T47D (cell line): ENCODE measurements around the gene LMX1B.
A peak's percentile ranks its signal among the peaks of the same experiment; 100 is the strongest.

ENCODE experiments used
- DNase-seq, 2 experiments: peaks; one replicate each; pipeline versions ENCODE4 v3.0.0 to v3.0.0-alpha.2; 2011 to 2012; ENCODE audit warnings: low read depth in 1 of 2, low spot score in 1 of 2
- JUND ChIP-seq: IDR thresholded peaks from 2 replicates; pipeline ENCODE4 v1.6.1; 2012; ENCODE audit warnings: low read depth
- in situ Hi-C: cut with HindIII; loops from 2 replicates; pipeline ENCODE4 v1.10.0; 2016; ENCODE audit warnings: low sequenced_read_pairs, low pct_unique_long_range_greater_than_20kb

The LMX1B gene

DNA sequence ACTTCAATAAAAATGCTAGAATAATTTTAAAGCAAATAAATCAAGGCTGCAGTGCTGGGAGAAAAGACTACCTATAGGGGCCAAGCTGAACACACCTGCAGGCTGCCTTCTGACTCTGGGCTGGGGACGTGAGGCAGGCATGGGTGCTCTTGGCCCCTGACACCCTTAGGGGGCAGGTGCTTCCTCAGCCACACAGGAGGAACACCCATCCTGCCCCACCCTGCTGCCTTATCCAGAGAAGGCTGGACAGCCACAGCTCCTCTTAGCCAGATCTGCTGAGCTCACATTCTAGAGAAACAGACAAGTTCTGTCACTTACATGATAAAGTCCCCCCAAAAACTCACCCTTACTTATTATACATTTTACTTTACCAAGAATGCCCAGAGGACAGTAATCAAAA is 6.6 kb upstream of the LMX1B start:
- DNase-seq: no peak
- TF ChIP-seq JUND: no peak
- in situ Hi-C loops: no loop called here

DNA sequence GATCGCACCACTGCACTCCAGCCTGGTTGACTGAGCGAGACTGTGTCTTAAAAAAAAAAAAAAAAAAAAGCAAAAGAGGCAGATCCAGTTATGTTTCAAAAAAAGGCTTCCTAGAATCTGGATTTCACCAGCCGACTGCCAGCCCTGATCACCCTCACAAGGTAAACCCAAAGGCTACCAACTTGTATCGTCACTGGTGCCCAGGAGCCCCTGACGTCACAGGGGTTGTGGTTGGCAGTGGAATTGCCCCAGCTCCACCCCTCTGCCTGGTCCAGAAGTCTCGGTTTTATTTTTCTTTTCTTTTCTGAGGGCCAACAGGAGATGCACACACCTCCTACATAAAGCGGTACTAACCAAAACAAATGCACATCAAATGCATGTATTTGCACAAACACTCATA is 6.0 kb upstream of the LMX1B start:
- in situ Hi-C loops: no loop called here
- no peak for DNase-seq
- no peak for TF ChIP-seq JUND

DNA sequence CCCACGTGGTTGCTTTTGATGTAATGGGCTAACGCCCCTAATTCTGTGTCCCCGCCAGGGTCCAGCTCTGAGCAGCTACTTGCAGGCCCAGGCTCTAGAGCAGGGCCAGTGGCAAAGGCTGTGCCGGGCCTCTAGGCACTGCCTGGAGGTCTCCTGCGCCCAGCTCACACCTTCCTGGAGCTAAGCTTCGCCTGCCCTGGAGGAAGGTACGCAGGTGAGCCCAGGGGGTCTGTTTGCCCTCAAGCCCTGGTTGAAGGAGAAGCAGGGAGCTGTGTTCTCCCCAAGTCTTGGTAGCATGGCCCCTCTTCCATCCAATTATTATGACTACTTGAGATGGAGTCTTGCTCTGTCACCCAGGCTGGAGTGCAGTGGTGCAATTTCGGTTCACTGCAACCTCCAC is 5.2 kb upstream of the LMX1B start:
- no peak for TF ChIP-seq JUND
- in situ Hi-C loops: no loop called here

DNA sequence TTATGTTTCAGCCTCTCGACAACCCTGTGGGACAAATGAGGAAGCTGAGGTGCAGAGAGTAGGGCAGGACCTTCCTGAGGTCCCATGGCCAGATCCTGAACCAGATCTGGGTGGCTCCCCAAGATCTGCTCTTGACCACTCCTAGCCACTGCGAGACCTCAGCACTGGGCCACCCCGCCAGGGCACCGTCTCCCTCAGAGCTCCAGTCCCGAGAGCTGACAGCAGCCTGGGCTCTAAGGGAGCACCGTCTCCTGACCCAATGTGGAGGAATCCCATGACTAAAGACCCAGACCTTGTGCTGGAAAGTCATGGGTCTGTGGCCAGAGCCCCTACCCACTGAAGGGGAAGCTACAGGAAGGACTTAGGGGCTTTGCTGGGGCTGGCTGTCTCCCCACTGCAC is 4.5 kb upstream of the LMX1B start:
- in situ Hi-C loops: no loop called here
- TF ChIP-seq JUND: no peak
- no peak for DNase-seq

More for the DNA sequence above, 5.2 kb upstream of the LMX1B start:
- DNase-seq: no peak

DNA sequence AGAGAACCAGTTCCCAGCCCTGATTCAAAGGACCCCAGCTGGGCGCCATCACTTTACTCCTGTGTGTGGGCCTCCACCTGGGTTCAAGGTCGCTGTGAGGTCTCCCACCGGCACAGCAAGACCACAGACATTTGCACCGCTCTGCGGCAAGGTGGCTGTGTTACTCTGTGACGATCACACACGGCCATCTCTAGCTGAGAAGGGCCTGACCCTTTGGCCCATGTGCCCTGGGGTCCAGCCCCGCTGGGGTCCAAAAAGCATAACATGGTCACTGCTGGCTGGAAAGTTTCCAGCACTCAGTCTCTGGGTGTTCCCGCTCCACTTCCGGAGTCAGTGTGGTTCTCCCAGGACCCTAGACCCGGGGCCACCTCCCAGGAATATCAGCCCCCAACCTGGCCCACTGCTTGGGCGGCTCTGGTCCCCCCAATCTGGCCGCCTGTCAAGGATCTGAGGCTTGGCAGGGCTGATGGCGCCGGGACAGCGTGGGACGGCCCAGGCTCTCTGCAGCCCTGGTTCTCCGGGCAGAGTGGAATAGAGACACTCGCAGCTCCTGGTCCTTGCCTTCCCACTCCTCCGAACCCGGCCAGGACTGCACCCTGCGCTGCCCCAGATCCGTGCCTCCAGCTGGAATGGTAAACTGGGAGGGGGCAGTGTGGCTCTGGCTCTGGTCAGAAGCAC is 3.9 kb upstream of the LMX1B start:
- in situ Hi-C loops: no loop called here
- no peak for TF ChIP-seq JUND
- no peak for DNase-seq

DNA sequence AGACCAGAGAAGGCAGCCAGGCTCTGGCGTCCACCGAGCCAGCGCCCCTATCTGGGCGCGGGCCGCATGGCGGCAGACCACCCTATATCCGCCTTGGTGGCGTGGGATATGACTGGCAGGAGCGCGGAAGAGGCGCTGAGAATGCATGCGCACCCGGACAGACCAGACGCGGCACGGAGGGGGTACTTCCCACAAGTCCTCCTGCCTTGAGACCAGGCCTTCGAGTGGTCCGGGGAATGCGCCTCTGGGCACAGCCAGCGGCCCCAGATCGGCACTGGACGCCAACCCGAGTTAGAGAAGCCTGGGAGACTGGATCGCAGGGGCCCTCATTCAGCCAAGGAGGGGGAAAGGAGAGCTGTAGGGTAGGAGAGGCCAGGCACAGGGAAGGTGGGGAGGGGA is 2.5 kb upstream of the LMX1B start:
- no peak for TF ChIP-seq JUND
- no peak for DNase-seq
- in situ Hi-C loops: no loop called here

DNA sequence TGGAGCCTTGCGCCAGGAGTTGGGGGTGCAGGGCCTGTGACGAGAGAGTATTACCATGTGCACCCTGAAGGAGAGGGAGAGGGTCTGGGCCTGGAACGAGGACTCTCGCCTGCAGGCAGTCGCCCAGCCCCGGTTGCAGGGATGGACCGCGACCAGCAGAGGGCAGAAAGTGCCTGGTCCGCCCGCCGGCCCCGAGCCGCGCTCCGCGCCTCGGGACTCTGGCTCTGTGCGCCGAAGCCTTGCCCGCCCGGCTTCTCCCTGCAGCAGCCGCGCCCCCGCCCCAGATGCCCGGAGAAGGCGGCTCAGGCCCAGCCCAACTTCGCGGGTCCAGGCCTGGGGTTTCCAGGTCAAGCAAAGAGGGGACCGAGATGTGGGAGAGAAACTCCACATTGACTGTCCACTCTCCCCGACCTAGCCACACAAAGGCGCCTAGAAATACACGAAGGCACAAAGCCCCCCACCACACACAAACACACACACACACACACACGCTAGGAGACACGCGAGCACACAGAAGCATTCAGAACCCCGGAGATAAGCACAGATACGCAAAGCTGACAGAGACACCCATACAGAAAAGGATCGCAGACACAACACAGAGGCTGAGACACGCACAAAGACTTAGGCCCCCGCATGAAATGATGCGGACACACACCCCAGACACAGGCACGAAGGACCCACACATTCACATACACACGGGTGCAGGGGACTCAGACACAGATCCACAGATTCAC is 2.0 kb upstream of the LMX1B start:
- DNase-seq: peak; percentile 79 to 97
- TF ChIP-seq JUND: no peak
- in situ Hi-C loops: no loop called here

DNA sequence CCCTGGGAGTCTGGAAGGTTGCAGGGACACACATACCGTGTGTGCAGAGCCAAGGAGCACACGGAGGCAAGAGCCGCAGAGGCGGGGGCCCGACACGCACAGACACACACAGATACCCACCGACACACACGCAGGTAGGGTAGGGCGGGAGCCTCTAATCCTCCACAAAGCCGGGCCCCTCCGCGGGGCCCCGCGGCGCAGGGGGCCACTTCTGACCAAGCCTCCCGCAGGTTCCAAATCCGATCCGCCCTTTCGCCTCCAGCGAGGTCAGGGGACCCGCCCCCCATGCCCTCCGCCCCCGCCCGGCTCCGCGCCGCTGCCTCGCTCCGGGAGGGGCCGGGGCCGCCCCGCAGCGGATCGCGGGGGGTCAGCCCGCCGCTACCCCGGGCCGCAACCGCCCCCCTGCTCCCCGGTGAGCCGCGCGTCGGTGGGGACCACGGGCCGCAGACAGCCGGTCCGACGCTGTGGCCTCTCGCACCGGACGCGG is 1.4 kb upstream of the LMX1B start:
- TF ChIP-seq JUND: no peak
- DNase-seq: peak in 1 of 2 experiments; percentile 32
- in situ Hi-C loops: no loop called here

DNA sequence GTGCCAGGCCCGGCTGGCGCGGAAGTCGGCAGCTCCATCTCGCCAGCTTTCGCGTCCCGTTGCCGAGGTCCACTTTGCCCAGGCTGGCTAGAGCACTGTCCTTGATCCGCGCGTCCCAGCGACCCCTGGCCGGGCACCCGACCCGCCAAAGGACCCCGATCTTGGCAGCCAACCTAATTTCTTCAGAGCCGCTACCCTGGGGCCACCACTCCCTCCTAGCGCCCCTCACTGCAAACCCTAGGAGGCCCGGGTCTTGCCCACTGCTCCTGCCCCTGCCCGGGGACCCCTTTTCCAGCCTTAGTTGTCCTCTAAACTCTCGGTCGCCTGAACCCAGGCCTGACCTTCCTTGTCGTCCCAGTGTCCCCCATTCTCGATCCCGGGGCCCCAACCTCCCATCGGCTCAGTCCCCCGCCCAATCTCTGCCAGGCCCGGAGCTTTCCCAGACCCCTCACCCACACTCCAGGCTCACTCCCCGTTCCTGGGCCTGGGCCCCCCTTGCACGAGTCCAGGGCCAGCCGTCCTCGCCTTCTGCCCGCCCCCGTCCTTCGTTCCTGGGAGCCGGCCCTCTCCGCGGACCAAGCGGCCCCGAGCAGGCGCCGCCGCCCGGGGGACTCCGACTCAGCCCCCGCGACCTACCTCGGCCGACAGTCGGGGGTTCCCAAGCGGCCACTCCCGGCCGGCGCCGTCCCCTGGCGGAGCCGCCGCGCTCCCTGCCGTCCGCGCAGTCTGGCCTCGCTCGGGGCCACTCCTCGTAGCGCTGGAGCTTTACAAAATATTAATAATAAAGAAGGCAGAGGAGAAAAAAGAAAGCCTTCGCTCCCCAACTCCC is 701 bp upstream of the LMX1B start:
- in situ Hi-C loops: no loop called here
- peak in 1 of 2 experiments; percentile 35 for DNase-seq
- no peak for TF ChIP-seq JUND

DNA sequence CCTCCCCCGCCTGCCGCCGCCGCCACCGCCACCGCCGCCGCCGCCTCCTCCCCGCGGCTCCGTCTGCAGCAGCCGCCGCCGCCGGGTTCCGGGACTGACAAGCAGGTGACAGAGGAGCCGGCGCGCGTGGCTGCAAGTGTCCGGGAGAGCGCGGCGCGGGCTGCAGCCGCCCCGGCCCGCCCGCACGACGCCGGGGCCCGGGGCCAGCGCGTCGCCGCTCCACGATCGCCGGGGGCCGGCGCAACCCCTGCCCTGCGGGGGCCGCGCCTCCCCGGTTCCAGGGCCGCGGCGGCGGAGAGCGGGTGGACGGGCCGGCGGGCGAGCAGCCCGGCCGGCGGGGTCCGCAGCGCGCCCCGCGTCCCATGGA is 343 bp downstream of the LMX1B start:
- DNase-seq: peak in 1 of 2 experiments; percentile 85
- TF ChIP-seq JUND: no peak
- in situ Hi-C loops: no loop called here

DNA sequence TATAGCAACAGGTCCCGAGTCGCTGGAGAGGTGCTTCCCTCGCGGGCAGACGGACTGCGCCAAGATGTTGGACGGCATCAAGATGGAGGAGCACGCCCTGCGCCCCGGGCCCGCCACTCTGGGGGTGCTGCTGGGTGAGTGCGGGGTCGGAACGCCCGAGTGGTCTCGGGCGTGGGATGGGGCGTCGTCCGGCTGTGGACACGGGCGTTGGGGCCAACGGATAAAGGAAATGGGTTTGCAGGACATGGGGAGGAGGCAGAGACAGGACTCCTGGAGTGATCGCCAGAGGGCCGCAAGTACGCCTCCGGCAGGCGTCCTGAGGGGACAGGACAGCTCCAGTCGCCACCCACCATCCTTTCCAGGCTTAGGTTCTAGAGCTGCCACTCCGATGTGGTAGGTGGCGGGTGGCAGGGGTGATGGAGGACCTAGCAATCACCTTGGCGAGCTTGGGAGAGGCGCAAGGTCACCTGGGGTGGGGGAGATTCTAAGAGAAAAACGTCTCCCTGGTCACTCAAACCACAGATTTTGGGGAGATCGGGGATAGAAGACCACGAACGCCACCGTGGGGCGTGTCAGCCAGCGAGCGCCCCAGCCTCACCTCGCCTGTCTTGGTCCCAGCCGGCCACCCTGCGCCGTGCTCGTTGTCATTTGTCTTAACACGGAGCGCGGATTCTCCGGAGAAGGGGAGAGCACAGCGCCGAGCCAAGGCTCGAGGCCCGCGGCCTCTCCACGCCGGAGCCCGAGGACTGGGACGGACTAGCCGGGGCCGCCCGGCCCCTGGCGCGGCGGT is 922 bp downstream of the LMX1B start:
- TF ChIP-seq JUND: no peak

DNA sequence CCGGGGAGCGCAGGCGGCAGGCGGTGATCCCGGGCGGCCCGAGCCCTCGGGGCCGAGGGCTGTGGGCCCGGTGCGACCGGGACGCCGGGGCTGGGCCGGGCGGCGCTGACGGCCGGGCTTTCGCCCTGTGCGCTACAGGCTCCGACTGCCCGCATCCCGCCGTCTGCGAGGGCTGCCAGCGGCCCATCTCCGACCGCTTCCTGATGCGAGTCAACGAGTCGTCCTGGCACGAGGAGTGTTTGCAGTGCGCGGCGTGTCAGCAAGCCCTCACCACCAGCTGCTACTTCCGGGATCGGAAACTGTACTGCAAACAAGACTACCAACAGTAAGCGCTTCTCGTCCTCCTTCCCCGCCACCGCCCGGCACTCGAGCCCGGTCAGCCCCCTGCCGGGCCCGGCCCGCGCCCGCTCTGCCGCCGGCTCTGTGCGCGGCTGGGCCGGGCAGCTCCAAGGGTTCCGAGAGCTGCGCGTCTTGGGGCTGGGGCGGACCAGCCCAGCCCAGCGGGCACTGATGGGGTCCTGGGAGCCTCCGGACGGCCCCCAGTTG is 1.6 kb downstream of the LMX1B start:
- in situ Hi-C loops: no loop called here
- DNase-seq: peak; percentile 87 to 95
- TF ChIP-seq JUND: no peak

More for the DNA sequence above, 922 bp downstream of the LMX1B start:
- in situ Hi-C loops: no loop called here
- peak; percentile 38 to 80 for DNase-seq
